HCT116 (cell line): ENCODE data around the gene SLC10A7.

ENCODE experiments used
- EZH2 ChIP-seq: fragments of 200-600 bp; sonication (generic); IDR thresholded peaks from 2 replicates; pipeline ENCODE4 v1.6.1; 2017; ENCODE audit warnings: antibody characterized with exemption, mixed run types
- POLR2A ChIP-seq: IDR thresholded peaks from 2 replicates; pipeline ENCODE4 v1.7.0; 2011; ENCODE audit warnings: borderline replicate concordance; ENCODE audit not compliant: insufficient read depth, insufficient read length; ENCODE audit errors: extremely low read depth
- POLR2AphosphoS5 ChIP-seq: IDR thresholded peaks from 2 replicates; pipeline ENCODE4 v1.6.1; 2011; ENCODE audit warnings: mild to moderate bottlenecking, low read depth, low read length, moderate library complexity
- SIN3A ChIP-seq: IDR thresholded peaks from 2 replicates; pipeline ENCODE4 v1.6.1; 2012; ENCODE audit warnings: low read depth
- SRF ChIP-seq: IDR thresholded peaks from 2 replicates; pipeline ENCODE4 v1.6.1; 2012; ENCODE audit warnings: low read depth
- TF ChIP-seq, protein P1 (sequence below): IDR thresholded peaks from 2 replicates; pipeline ENCODE4 v1.6.1; 2012

DNA sequence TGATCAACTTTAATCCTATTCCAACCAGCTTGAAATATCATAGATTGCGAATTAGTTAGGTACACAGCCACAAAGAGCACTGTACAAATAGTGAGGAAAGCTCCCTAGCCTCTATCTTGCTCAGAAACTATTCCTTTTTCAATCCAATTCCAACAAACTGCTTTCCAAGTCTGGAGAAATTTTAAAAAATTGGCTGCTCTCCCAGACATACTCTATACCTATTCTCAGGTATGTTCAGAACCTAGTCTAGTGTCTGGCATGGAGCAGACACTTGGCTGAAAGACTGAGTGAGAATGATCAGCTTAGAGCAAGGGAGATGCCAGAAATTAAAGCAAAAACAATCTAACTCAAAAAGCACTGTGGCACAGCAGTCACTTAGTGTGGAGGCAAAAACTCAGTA lies 105.9 kb downstream of the SLC10A7 start:
- TF ChIP-seq EZH2 (no peak), POLR2AphosphoS5 (no peak), SRF (no peak), SIN3A (no peak), POLR2A (no peak)
- TF ChIP-seq, protein P1, sequence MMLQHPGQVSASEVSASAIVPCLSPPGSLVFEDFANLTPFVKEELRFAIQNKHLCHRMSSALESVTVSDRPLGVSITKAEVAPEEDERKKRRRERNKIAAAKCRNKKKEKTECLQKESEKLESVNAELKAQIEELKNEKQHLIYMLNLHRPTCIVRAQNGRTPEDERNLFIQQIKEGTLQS: no peak
